H9 (cell line): Measurements from ENCODE around the gene RBM3. TPM values are rescaled to one million over a fixed set of nuclear protein-coding genes. Genes with fewer than 3 reads are reported as not detected.

Source experiments
- DNase-seq: peaks from one replicate; pipeline ENCODE4 v3.0.0-alpha.2; 2017
- H2AFZ ChIP-seq: one replicate; pipeline ENCODE4 v1.6.1; 2013; ENCODE audit warnings: mild to moderate bottlenecking, low read length, control low read depth, moderate library complexity
- H2AK5ac ChIP-seq: 2 replicates; pipeline ENCODE4 v1.6.1; 2013; ENCODE audit warnings: low read length, control low read depth, mixed read lengths; ENCODE audit not compliant: insufficient read length
- H2BK120ac ChIP-seq: one replicate; pipeline ENCODE4 v1.6.1; 2013; ENCODE audit warnings: low read depth, mild to moderate bottlenecking, low read length, control low read depth, inconsistent platforms; ENCODE audit not compliant: poor library complexity, severe bottlenecking
- H2BK12ac ChIP-seq: 2 replicates; pipeline ENCODE4 v1.6.1; 2013; ENCODE audit warnings: low read length, control low read depth, mixed read lengths, low read depth; ENCODE audit not compliant: insufficient read length
- H2BK15ac ChIP-seq: 2 replicates; pipeline ENCODE4 v1.6.1; 2013; ENCODE audit warnings: low read depth, low read length, control low read depth
- H2BK20ac ChIP-seq: one replicate; pipeline ENCODE4 v1.6.1; 2013; ENCODE audit warnings: low read depth, mild to moderate bottlenecking, low read length, control low read depth, inconsistent platforms; ENCODE audit not compliant: poor library complexity, severe bottlenecking
- H2BK5ac ChIP-seq: 2 replicates; pipeline ENCODE4 v1.6.1; 2013; ENCODE audit warnings: low read length, control low read depth, mixed read lengths; ENCODE audit not compliant: insufficient read length
- H3K14ac ChIP-seq: 2 replicates; pipeline ENCODE4 v1.6.1; 2013; ENCODE audit warnings: low read length, control low read depth; ENCODE audit not compliant: insufficient read depth
- H3K18ac ChIP-seq: 2 replicates; pipeline ENCODE4 v1.6.1; 2013; ENCODE audit warnings: low read depth, mild to moderate bottlenecking, mixed read lengths, low read length, control low read depth; ENCODE audit not compliant: insufficient read length
- H3K23ac ChIP-seq: 2 replicates; pipeline ENCODE4 v1.6.1; 2013; ENCODE audit warnings: low read length, control low read depth, mixed read lengths, low read depth; ENCODE audit not compliant: insufficient read length
- H3K23me2 ChIP-seq: 2 replicates; pipeline ENCODE4 v1.6.1; 2013; ENCODE audit warnings: low read depth, mild to moderate bottlenecking, mixed read lengths, low read length, control low read depth; ENCODE audit not compliant: insufficient read length, poor library complexity, severe bottlenecking
- H3K27ac ChIP-seq: 2 replicates; pipeline ENCODE4 v1.5.1; 2013; ENCODE audit warnings: low read length, control low read depth, mixed read lengths, low read depth; ENCODE audit not compliant: insufficient read length
- H3K27me3 ChIP-seq: 2 replicates; pipeline ENCODE4 v1.6.1; 2013; ENCODE audit warnings: low read length, control low read depth, inconsistent platforms; ENCODE audit not compliant: insufficient read depth
- H3K4ac ChIP-seq: 2 replicates; pipeline ENCODE4 v1.6.1; 2013; ENCODE audit warnings: low read depth, mild to moderate bottlenecking, control low read depth, inconsistent platforms, low read length, moderate library complexity
- H3K4me1 ChIP-seq: 2 replicates; pipeline ENCODE4 v1.6.1; 2013; ENCODE audit warnings: low read length, control low read depth, inconsistent platforms; ENCODE audit not compliant: insufficient read depth
- H3K4me2 ChIP-seq: 2 replicates; pipeline ENCODE4 v1.6.1; 2013; ENCODE audit warnings: low read length, control low read depth, mixed read lengths; ENCODE audit not compliant: insufficient read length, insufficient read depth
- H3K56ac ChIP-seq: 2 replicates; pipeline ENCODE4 v1.6.1; 2013; ENCODE audit warnings: low read depth, mild to moderate bottlenecking, mixed read lengths, low read length, control low read depth; ENCODE audit not compliant: insufficient read length
- H3K79me1 ChIP-seq: 2 replicates; pipeline ENCODE4 v1.6.1; 2013; ENCODE audit warnings: low read depth, mild to moderate bottlenecking, moderate library complexity, low read length, control low read depth, inconsistent platforms; ENCODE audit not compliant: insufficient read depth, poor library complexity, severe bottlenecking
- H3K79me2 ChIP-seq: 2 replicates; pipeline ENCODE4 v1.6.1; 2013; ENCODE audit warnings: low read length, control low read depth, inconsistent platforms; ENCODE audit not compliant: insufficient read depth
- H3K9ac ChIP-seq: 2 replicates; pipeline ENCODE4 v1.6.1; 2013; ENCODE audit warnings: low read length, control low read depth, mixed read lengths; ENCODE audit not compliant: insufficient read length; ENCODE audit errors: extremely low read depth
- H3K9me3 ChIP-seq: one replicate; pipeline ENCODE4 v1.6.1; 2013; ENCODE audit warnings: low read depth, low read length, inconsistent platforms; ENCODE audit not compliant: control insufficient read depth
- H3T11ph ChIP-seq: one replicate; pipeline ENCODE4 v1.6.1; 2013; ENCODE audit warnings: mild to moderate bottlenecking, low read length, control low read depth, inconsistent platforms
- H4K20me1 ChIP-seq: one replicate; pipeline ENCODE4 v1.6.1; 2013; ENCODE audit not compliant: control insufficient read depth, insufficient read length, insufficient read depth
- H4K5ac ChIP-seq: 2 replicates; pipeline ENCODE4 v1.6.1; 2013; ENCODE audit warnings: low read depth, mild to moderate bottlenecking, mixed read lengths, low read length, control low read depth; ENCODE audit not compliant: insufficient read length
- H4K8ac ChIP-seq: replicated peaks from 2 replicates; pipeline ENCODE4 v1.6.1; 2013; ENCODE audit warnings: low read length, control low read depth, mixed read lengths, low read depth; ENCODE audit not compliant: insufficient read length
- H4K91ac ChIP-seq: 2 replicates; pipeline ENCODE4 v1.6.1; 2013; ENCODE audit warnings: low read depth, mild to moderate bottlenecking, moderate library complexity, mixed read lengths, low read length, control low read depth; ENCODE audit not compliant: insufficient read length
- H3K27ac Mint-ChIP-seq, 3 experiments: 2 replicates in 2 of 3; 3 replicates in 1 of 3; pipeline ENCODE4 v1.8.0; 2020 to 2021; ENCODE audit warnings: mixed read lengths in 3 of 3, mild to moderate bottlenecking in 1 of 3, moderate library complexity in 1 of 3
- H3K27me3 Mint-ChIP-seq: 2 replicates; pipeline ENCODE4 v1.8.0; 2021; ENCODE audit warnings: low read depth, mild to moderate bottlenecking, moderate library complexity, mixed read lengths
- H3K36me3 Mint-ChIP-seq, 3 experiments: 2 replicates in 2 of 3; 3 replicates in 1 of 3; pipeline ENCODE4 v1.8.0; 2020 to 2021; ENCODE audit warnings: low read depth in 3 of 3, mixed read lengths in 3 of 3; ENCODE audit not compliant: insufficient read depth in 1 of 3
- H3K4me1 Mint-ChIP-seq, 2 experiments: 2 replicates each; pipeline ENCODE4 v1.8.0; 2020; ENCODE audit warnings: mixed read lengths in 2 of 2
- H3K4me3 Mint-ChIP-seq, 2 experiments: 2 replicates in 1 of 2; 3 replicates in 1 of 2; pipeline ENCODE4 v1.8.0; 2020 to 2021; ENCODE audit warnings: mild to moderate bottlenecking in 2 of 2, mixed read lengths in 2 of 2, moderate library complexity in 1 of 2
- H3K9me3 Mint-ChIP-seq, 2 experiments: 2 replicates in 1 of 2; 3 replicates in 1 of 2; pipeline ENCODE4 v1.8.0; 2020; ENCODE audit warnings: mild to moderate bottlenecking in 2 of 2, mixed read lengths in 2 of 2, moderate library complexity in 1 of 2
- WGBS: extraction: QIAGEN DNeasy Blood & Tissue Kit; methylation state at CpG from one replicate; pipeline ENCODE4 v1.1.7; 2013; ENCODE audit warnings: missing lambda C conversion rate, low lambda C conversion rate, mixed read lengths; ENCODE audit not compliant: insufficient read length; ENCODE audit errors: extremely low coverage; 5-methylcytosine and 5-hydroxymethylcytosine counted together
- total RNA-seq: library from RNA; stranded (reverse); gene quantifications from 2 replicates; pipeline ENCODE4 v1.2.1, GENCODE V29; 2021
- TF ChIP-seq, protein P1 (sequence below): fragments of 200-600 bp; sonication (generic); conservative IDR thresholded peaks from 3 replicates; pipeline ENCODE4 v1.8.0; 2021; ENCODE audit warnings: antibody characterized with exemption, mild to moderate bottlenecking

The RBM3 gene
- total RNA-seq, 1 experiment from 2014 or later, result 264 TPM

DNA sequence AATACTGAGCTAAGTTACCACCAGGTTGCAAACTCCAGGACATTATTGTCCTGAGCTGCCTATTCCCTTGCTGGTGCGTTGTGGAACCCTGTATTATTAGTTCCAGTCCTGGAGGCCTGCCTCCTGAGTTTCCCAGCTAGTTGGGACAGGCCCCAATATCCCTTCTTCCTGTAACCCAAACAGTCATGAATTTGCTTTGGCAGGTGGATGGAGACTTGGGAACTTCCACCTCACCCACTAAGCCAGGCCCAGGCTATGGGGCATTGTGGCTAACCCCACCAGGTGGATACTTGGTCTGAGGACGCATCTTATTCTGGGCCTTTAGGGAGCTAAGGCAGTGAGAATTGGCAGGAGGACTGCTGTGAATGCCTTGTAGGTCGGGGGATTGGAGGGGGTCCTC lies 5.0 kb downstream of the RBM3 start:
- Histone ChIP-seq H2AFZ (no peak overlapping the region), H3K23ac (no peak overlapping the region), H4K91ac (no peak overlapping the region), H3K4me2 (no peak overlapping the region), H3K14ac (no peak overlapping the region), H2AK5ac (no peak overlapping the region), H3K79me1 (no peaks in the 10 kb centered on the region), H3K9ac (no peak overlapping the region), H3K9me3 (peaks cover 29% of the 10 kb centered on the region), H3K79me2 (no peaks in the 10 kb centered on the region; the same call in 1 of the 2 replicates), H2BK5ac (no peak overlapping the region), H4K20me1 (no peaks in the 10 kb centered on the region), H2BK20ac (no peak overlapping the region), H3T11ph (no peak overlapping the region), H3K27ac (no peak overlapping the region), H4K8ac (no peak overlapping the region), H3K4me1 (0 out of 2 replicates have a peak, but pooled peaks cover 2% of the 10 kb centered on the region), H3K56ac (no peak overlapping the region), H3K23me2 (no peaks in the 10 kb centered on the region), H3K18ac (no peak overlapping the region), H2BK12ac (no peak overlapping the region), H4K5ac (no peak overlapping the region), H3K4ac (no peak overlapping the region), H2BK15ac (no peak overlapping the region), H2BK120ac (no peak overlapping the region), H3K27me3 (no peaks in the 10 kb centered on the region)
- TF ChIP-seq, protein P1, sequence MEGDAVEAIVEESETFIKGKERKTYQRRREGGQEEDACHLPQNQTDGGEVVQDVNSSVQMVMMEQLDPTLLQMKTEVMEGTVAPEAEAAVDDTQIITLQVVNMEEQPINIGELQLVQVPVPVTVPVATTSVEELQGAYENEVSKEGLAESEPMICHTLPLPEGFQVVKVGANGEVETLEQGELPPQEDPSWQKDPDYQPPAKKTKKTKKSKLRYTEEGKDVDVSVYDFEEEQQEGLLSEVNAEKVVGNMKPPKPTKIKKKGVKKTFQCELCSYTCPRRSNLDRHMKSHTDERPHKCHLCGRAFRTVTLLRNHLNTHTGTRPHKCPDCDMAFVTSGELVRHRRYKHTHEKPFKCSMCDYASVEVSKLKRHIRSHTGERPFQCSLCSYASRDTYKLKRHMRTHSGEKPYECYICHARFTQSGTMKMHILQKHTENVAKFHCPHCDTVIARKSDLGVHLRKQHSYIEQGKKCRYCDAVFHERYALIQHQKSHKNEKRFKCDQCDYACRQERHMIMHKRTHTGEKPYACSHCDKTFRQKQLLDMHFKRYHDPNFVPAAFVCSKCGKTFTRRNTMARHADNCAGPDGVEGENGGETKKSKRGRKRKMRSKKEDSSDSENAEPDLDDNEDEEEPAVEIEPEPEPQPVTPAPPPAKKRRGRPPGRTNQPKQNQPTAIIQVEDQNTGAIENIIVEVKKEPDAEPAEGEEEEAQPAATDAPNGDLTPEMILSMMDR, result no peak
- H3K36me3 Mint-ChIP-seq, result peaks cover 37 to 56% (median 52%) of the 10 kb centered on the region in 3 experiments
- H3K27me3 Mint-ChIP-seq, result no peaks in the 10 kb centered on the region; the same call in 1 of the 2 replicates
- WGBS, result no CpG with 5 or more reads among the region's 3 CpGs
- peaks cover 63 to 78% of the 10 kb centered on the region in 2 experiments for H3K9me3 Mint-ChIP-seq
- H3K4me3 Mint-ChIP-seq, result peak overlapping the region in 1 of 2 experiments; percentile 20; a peak in 1 of 5 replicates
- H3K27ac Mint-ChIP-seq, result no peak overlapping the region
- no peak for DNase-seq
- peaks cover 0 to 8% of the 10 kb centered on the region in 2 experiments; a peak in 3 of 4 replicates for H3K4me1 Mint-ChIP-seq
